HepG2 (cell line): ENCODE results near the gene CHST14.

Source experiments
- MYNN ChIP-seq: sonication (generic); formaldehyde crosslinking; IDR thresholded peaks from 2 replicates; pipeline ENCODE4 v1.4.0; 2020; ENCODE audit warnings: mild to moderate bottlenecking, low read depth, missing genetic modification reagents
- NR1H2 ChIP-seq: sonication (generic); formaldehyde crosslinking; IDR thresholded peaks from 2 replicates; pipeline ENCODE4 v1.8.1; 2022; ENCODE audit warnings: low read depth, missing genetic modification reagents, borderline replicate concordance
- NRL ChIP-seq: sonication (generic); formaldehyde crosslinking; IDR thresholded peaks from 2 replicates; pipeline ENCODE4 v1.5.0; 2020; ENCODE audit warnings: missing genetic modification reagents, mild to moderate bottlenecking, moderate library complexity, borderline replicate concordance
- RFX5 ChIP-seq: IDR thresholded peaks from 2 replicates; pipeline ENCODE4 v1.6.1; 2011; ENCODE audit warnings: low read depth, low read length, improper control_type of control experiment
- RXRA ChIP-seq: sonication (generic); formaldehyde crosslinking; IDR thresholded peaks from 2 replicates; pipeline ENCODE4 v1.5.1; 2020; ENCODE audit warnings: missing genetic modification reagents
- SIN3A ChIP-seq: IDR thresholded peaks from 2 replicates; pipeline ENCODE4 v1.6.1; 2011; ENCODE audit warnings: low read depth, mild to moderate bottlenecking, control low read depth, low read length, borderline replicate concordance
- TF ChIP-seq, protein P1 (sequence below), 2 experiments: IDR thresholded peaks; 2 replicates each; pipeline ENCODE4 v1.6.1; 2011 to 2012; ENCODE audit warnings: low read length in 2 of 2, borderline replicate concordance in 1 of 2, low read depth in 1 of 2, mild to moderate bottlenecking in 1 of 2, moderate library complexity in 1 of 2

DNA sequence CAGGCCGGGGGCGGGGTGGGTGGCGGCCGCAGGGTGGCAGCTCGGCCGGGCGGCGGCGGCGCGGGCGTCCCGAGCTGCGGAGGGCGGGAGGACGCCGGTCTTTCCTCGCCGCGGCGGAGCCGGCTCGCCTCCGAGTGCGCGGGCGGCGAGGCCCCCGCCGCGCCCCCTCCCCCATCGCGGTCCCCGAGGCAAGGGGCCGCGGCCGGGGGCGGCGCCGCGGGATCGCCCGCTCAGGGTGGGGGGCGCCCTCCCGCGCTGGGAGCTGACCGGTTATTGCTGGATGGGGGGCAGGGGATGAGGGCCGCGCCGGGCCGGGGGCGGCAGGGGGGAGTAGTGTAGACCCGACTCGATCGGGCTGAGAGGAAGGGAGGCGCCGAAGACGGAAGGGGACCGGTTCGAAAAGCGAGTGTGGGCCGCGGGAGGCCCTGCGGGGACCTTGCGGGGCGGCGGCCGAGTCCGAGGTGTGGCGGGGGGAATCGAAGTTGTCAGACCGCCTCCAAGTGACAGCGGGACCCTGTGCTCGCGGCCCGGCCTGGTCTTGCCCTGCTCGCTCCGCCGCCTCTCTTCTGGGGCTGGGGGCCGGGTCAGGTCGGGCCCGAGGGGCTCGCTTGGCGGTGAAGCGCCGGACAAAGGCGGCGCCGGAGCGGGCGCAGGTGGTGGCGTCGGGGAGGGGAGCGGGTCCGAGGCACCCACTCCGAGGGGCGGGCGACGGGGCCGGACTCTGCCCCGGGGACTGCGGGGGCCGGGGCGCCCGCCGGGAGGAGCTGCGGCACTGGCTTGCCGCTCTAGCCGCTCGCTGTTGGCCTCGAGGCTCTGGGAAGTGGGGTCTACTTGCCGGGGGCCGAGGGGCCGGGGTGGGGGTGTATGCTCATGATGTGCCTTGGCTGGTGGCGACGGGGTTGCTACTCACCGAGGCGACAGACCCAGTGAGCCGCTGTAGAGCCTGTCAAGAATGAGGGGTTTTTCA, 28.9 kb upstream of the CHST14 start:
- TF ChIP-seq NR1H2 (CRISPR knock-in tag), result no peak
- TF ChIP-seq RXRA, result no peak
- no peak for TF ChIP-seq NRL (CRISPR knock-in tag)
- TF ChIP-seq RFX5, result no peak
- TF ChIP-seq, protein P1, sequence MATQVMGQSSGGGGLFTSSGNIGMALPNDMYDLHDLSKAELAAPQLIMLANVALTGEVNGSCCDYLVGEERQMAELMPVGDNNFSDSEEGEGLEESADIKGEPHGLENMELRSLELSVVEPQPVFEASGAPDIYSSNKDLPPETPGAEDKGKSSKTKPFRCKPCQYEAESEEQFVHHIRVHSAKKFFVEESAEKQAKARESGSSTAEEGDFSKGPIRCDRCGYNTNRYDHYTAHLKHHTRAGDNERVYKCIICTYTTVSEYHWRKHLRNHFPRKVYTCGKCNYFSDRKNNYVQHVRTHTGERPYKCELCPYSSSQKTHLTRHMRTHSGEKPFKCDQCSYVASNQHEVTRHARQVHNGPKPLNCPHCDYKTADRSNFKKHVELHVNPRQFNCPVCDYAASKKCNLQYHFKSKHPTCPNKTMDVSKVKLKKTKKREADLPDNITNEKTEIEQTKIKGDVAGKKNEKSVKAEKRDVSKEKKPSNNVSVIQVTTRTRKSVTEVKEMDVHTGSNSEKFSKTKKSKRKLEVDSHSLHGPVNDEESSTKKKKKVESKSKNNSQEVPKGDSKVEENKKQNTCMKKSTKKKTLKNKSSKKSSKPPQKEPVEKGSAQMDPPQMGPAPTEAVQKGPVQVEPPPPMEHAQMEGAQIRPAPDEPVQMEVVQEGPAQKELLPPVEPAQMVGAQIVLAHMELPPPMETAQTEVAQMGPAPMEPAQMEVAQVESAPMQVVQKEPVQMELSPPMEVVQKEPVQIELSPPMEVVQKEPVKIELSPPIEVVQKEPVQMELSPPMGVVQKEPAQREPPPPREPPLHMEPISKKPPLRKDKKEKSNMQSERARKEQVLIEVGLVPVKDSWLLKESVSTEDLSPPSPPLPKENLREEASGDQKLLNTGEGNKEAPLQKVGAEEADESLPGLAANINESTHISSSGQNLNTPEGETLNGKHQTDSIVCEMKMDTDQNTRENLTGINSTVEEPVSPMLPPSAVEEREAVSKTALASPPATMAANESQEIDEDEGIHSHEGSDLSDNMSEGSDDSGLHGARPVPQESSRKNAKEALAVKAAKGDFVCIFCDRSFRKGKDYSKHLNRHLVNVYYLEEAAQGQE (IDR thresholded peaks at IDR 0.05; ENCODE audit: borderline replicate concordance in 1 of 2, low read depth in 1 of 2, low read length in 2 of 2), result no peak
- TF ChIP-seq MYNN (CRISPR knock-in tag), result no peak
- TF ChIP-seq SIN3A, result no peak
